Measurements from ENCODE around the gene MAGI1. TPM values are rescaled to one million over a fixed set of nuclear protein-coding genes. Genes with fewer than 3 reads are reported as not detected.

MAGI1 gene
- total and polyA plus RNA-seq, 7 experiments from 2014 or later: 0.39 TPM; not detected in 6

DNA sequence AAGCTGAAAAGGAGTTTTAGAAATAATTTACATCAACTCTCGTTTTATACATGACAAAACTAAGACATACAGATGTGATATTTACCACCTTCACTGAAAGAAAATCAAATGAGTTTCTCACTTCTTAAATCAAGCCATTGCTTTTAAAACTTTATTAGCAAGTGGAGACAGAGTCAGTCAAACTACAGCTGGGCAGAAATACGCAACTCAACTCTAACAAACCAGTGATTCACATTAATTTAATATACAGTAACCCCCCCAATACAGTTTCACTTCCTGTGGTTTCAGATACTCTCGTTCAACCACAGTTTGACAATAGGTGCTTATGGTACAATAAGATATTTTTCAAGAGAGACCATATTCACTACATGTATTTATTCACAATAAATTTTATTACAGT, 477.1 kb downstream of the MAGI1 start:
- DNase-seq: no peak
- Histone ChIP-seq H3K4me3 (ENCODE audit: low read length) (no peak overlapping the region), H3K27ac (ENCODE audit: low read depth, low read length) (no peak overlapping the region), H3K36me3 (ENCODE audit: control insufficient read depth in 2 of 3, insufficient read depth in 3 of 3, low read length in 3 of 3) (no peaks in the 10 kb centered on the region), H3K4me1 (ENCODE audit: control insufficient read depth in 2 of 2, insufficient read depth in 2 of 2, low read length in 2 of 2) (no peaks in the 10 kb centered on the region), H3K9me3 (ENCODE audit: control insufficient read depth in 2 of 3, low read length in 3 of 3) (no peaks in the 10 kb centered on the region), H3K27me3 (ENCODE audit: control insufficient read depth in 2 of 2, insufficient read depth in 2 of 2, low read length in 2 of 2) (no peaks in the 10 kb centered on the region)
- ChIA-PET CTCF (no interaction called here), POLR2A (no interaction called here)
- no peak overlapping the region for H3K4me3 Mint-ChIP-seq
- H3K27ac Mint-ChIP-seq: no peak overlapping the region
- H3K4me1 Mint-ChIP-seq: no peaks in the 10 kb centered on the region
- H3K36me3 Mint-ChIP-seq: no peaks in the 10 kb centered on the region
- H3K27me3 Mint-ChIP-seq: peaks cover 0 to 7% (median 0%) of the 10 kb centered on the region in 5 donors
- no peak for ATAC-seq
- peaks cover 0 to 6% (median 0%) of the 10 kb centered on the region in 11 donors for H3K9me3 Mint-ChIP-seq
- intact Hi-C loops (cut with micrococcal nuclease): no loop called here

DNA sequence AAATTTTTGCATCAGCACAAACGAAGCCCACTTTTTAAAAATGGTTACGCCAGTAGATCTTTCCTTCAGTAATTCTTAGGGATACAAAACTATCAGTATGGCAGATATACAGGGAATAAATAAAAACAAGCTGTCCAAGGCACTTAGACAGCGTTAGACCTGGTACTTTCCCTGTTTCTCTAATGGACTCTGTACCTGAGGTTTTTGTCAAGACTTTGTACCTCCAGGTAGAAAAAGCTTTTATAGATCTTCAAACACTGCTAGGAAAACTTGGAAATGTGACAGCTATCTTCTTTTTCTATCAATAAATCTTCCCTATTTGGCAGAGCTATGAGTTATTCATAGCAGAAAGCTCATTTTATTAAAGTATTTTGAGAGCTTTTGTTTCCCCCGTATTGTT, 477.8 kb downstream of the MAGI1 start:
- Histone ChIP-seq H3K4me3 (ENCODE audit: low read length) (no peak overlapping the region), H3K36me3 (ENCODE audit: control insufficient read depth in 2 of 3, insufficient read depth in 3 of 3, low read length in 3 of 3) (no peaks in the 10 kb centered on the region), H3K27ac (ENCODE audit: low read depth, low read length) (no peak overlapping the region), H3K4me1 (ENCODE audit: control insufficient read depth in 2 of 2, insufficient read depth in 2 of 2, low read length in 2 of 2) (no peaks in the 10 kb centered on the region), H3K27me3 (ENCODE audit: control insufficient read depth in 2 of 2, insufficient read depth in 2 of 2, low read length in 2 of 2) (no peaks in the 10 kb centered on the region), H3K9me3 (ENCODE audit: control insufficient read depth in 2 of 3, low read length in 3 of 3) (no peaks in the 10 kb centered on the region)
- CTCF ChIA-PET: no interaction called here
- H3K27ac Mint-ChIP-seq: no peak overlapping the region
- H3K36me3 Mint-ChIP-seq: no peaks in the 10 kb centered on the region
- no peaks in the 10 kb centered on the region for H3K4me1 Mint-ChIP-seq
- DNase-seq: no peak
- intact Hi-C loops (cut with micrococcal nuclease): no loop called here
- peaks cover 0 to 7% (median 0%) of the 10 kb centered on the region in 5 donors for H3K27me3 Mint-ChIP-seq
- POLR2A ChIA-PET: no interaction called here
- no peak overlapping the region for H3K4me3 Mint-ChIP-seq
- H3K9me3 Mint-ChIP-seq: peaks cover 0 to 9% (median 0%) of the 10 kb centered on the region in 11 donors
- no peak for ATAC-seq

DNA sequence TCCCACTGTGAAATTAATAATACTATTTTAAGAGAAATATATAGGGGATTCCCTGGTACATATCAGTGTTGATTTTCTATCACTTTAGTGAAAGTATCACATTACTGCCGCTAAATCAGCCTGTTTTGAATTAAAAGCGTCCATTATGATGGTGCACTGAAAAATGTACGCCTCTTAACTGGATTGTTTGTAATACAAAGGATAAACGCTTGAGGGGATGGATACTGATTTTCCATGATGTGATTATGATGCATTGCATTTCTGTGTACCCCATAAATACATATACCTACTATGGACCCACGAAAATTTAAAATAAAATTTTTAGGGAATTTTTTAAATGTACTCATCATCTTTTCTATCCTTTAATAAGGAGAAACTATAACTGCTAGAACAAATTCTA, 478.6 kb downstream of the MAGI1 start:
- H3K4me3 Mint-ChIP-seq: no peak overlapping the region
- no peaks in the 10 kb centered on the region for H3K4me1 ChIP-seq (ENCODE audit: control insufficient read depth in 2 of 2, insufficient read depth in 2 of 2, low read length in 2 of 2)
- no peak overlapping the region for H3K27ac ChIP-seq (ENCODE audit: low read depth, low read length)
- H3K36me3 Mint-ChIP-seq: no peaks in the 10 kb centered on the region
- no peak overlapping the region for H3K4me3 ChIP-seq (ENCODE audit: low read length)
- no peaks in the 10 kb centered on the region for H3K36me3 ChIP-seq (ENCODE audit: control insufficient read depth in 2 of 3, insufficient read depth in 3 of 3, low read length in 3 of 3)
- H3K9me3 Mint-ChIP-seq: peaks cover 0 to 10% (median 0%) of the 10 kb centered on the region in 11 donors
- H3K27me3 Mint-ChIP-seq: peaks cover 0 to 7% (median 0%) of the 10 kb centered on the region in 5 donors
- H3K9me3 ChIP-seq (ENCODE audit: control insufficient read depth in 2 of 3, low read length in 3 of 3): no peaks in the 10 kb centered on the region
- ChIA-PET POLR2A (no interaction called here), CTCF (no interaction called here)
- H3K4me1 Mint-ChIP-seq: no peaks in the 10 kb centered on the region
- no peak for DNase-seq
- H3K27me3 ChIP-seq (ENCODE audit: control insufficient read depth in 2 of 2, insufficient read depth in 2 of 2, low read length in 2 of 2): no peaks in the 10 kb centered on the region
- no peak overlapping the region for H3K27ac Mint-ChIP-seq
- intact Hi-C loops (cut with micrococcal nuclease): no loop called here
- ATAC-seq: no peak

DNA sequence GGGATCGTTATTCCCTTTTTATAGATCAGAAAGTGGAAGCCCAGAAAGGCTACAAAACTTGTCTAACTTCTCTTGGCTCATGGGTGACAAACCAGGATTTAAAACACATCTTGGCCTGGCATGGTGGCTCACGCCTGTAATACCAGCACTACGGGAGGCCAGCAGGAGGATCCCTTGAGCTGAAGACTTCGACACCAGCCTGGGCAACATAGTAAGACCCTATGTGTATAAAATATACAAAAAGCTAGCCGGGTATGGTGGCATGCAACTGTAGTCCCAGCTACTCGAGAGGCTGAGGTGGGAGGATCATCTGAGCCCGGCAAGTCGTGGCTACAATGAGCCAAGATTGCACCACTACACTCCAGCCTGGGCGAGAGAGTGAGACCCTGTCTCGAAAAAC, 479.1 kb downstream of the MAGI1 start:
- ATAC-seq: no peak
- no peaks in the 10 kb centered on the region for H3K4me1 Mint-ChIP-seq
- POLR2A ChIA-PET: no interaction called here

DNA sequence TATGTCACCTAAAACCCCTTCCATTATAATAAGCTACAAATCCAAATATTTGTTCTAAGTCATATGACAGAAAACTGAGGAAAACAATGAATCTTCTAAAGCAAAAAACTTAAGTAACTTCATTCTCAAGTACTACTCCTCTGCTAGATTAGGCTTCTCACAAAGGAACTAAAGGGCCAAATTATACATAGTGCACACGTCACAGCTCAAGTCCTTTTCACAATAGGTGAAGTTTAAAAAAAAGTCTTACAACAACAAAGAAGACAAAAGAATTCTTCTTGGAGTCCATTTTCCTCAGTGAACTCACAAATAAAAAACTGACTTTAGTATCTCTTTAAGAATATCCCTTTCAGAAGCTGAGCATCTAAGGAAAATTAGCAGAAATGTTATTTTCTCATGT, 479.9 kb downstream of the MAGI1 start:
- Mint-ChIP-seq H3K27me3 (peaks cover 0 to 7% (median 0%) of the 10 kb centered on the region in 5 donors), H3K27ac (no peak overlapping the region), H3K9me3 (peaks cover 0 to 10% (median 0%) of the 10 kb centered on the region in 11 donors), H3K36me3 (no peaks in the 10 kb centered on the region), H3K4me3 (no peak overlapping the region), H3K4me1 (no peaks in the 10 kb centered on the region)
- Histone ChIP-seq H3K4me1 (ENCODE audit: control insufficient read depth in 2 of 2, insufficient read depth in 2 of 2, low read length in 2 of 2) (no peaks in the 10 kb centered on the region), H3K9me3 (ENCODE audit: control insufficient read depth in 2 of 3, low read length in 3 of 3) (no peaks in the 10 kb centered on the region), H3K27me3 (ENCODE audit: control insufficient read depth in 2 of 2, insufficient read depth in 2 of 2, low read length in 2 of 2) (no peaks in the 10 kb centered on the region), H3K4me3 (ENCODE audit: low read length) (no peak overlapping the region), H3K27ac (ENCODE audit: low read depth, low read length) (no peak overlapping the region), H3K36me3 (ENCODE audit: control insufficient read depth in 2 of 3, insufficient read depth in 3 of 3, low read length in 3 of 3) (no peaks in the 10 kb centered on the region)
- intact Hi-C loops (cut with micrococcal nuclease): no loop called here
- DNase-seq (no peak), ATAC-seq (no peak)
- CTCF ChIA-PET: no interaction called here
- POLR2A ChIA-PET: no interaction called here

More for the DNA sequence above, 479.1 kb downstream of the MAGI1 start:
- no peak overlapping the region for H3K4me3 ChIP-seq (ENCODE audit: low read length)
- H3K36me3 ChIP-seq (ENCODE audit: control insufficient read depth in 2 of 3, insufficient read depth in 3 of 3, low read length in 3 of 3): no peaks in the 10 kb centered on the region
- no peak for DNase-seq
- H3K36me3 Mint-ChIP-seq: no peaks in the 10 kb centered on the region
- H3K9me3 ChIP-seq (ENCODE audit: control insufficient read depth in 2 of 3, low read length in 3 of 3): no peaks in the 10 kb centered on the region
- H3K27me3 ChIP-seq (ENCODE audit: control insufficient read depth in 2 of 2, insufficient read depth in 2 of 2, low read length in 2 of 2): no peaks in the 10 kb centered on the region
- H3K4me1 ChIP-seq (ENCODE audit: control insufficient read depth in 2 of 2, insufficient read depth in 2 of 2, low read length in 2 of 2): no peaks in the 10 kb centered on the region
- H3K9me3 Mint-ChIP-seq: peaks cover 0 to 10% (median 0%) of the 10 kb centered on the region in 11 donors
- H3K27ac ChIP-seq (ENCODE audit: low read depth, low read length): no peak overlapping the region
- intact Hi-C loops (cut with micrococcal nuclease): no loop called here
- peaks cover 0 to 7% (median 0%) of the 10 kb centered on the region in 5 donors for H3K27me3 Mint-ChIP-seq
- CTCF ChIA-PET: no interaction called here
- no peak overlapping the region for H3K27ac Mint-ChIP-seq
- no peak overlapping the region for H3K4me3 Mint-ChIP-seq

DNA sequence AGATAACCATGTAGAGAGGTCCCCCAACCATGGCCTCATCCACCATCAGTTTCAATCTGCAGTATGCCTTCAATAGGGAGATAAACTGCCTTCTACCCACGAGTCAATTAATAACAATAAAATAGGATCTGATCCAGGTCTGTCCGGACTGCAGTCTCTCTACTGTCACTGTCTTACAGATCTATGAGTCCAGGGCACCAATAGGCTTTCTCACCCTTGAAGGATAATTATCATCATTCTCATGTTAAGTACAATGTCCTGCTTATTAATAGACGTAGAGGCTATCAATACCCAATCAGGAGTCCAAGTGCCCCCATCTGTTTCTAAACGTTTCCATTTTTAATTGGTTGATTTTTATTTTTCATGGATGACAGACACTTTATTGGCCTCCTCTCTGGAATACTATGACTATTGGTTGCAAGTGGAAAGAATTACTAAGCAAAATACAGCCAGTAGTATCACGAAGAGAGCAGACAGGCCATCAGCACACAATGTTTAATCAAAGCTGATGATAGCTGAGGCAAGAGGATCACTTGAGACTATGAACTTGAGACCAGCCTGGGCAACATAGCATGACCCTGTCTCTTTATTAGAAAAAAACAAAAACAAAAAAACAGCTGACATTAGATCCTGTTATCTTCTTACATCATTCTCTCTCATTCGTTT, 480.7 kb downstream of the MAGI1 start:
- intact Hi-C loops (cut with micrococcal nuclease): no loop called here
- peaks cover 0 to 10% (median 0%) of the 10 kb centered on the region in 11 donors for H3K9me3 Mint-ChIP-seq
- ATAC-seq (no peak), DNase-seq (no peak)
- H3K4me1 ChIP-seq (ENCODE audit: control insufficient read depth in 2 of 2, insufficient read depth in 2 of 2, low read length in 2 of 2): no peaks in the 10 kb centered on the region
- no peak overlapping the region for H3K4me3 Mint-ChIP-seq
- H3K27ac Mint-ChIP-seq: no peak overlapping the region
- H3K27ac ChIP-seq (ENCODE audit: low read depth, low read length): no peak overlapping the region
- no peaks in the 10 kb centered on the region for H3K9me3 ChIP-seq (ENCODE audit: control insufficient read depth in 2 of 3, low read length in 3 of 3)
- no peaks in the 10 kb centered on the region for H3K4me1 Mint-ChIP-seq
- CTCF ChIA-PET: no interaction called here
- H3K36me3 ChIP-seq (ENCODE audit: control insufficient read depth in 2 of 3, insufficient read depth in 3 of 3, low read length in 3 of 3): no peaks in the 10 kb centered on the region
- H3K27me3 Mint-ChIP-seq: peaks cover 0 to 7% (median 0%) of the 10 kb centered on the region in 5 donors
- H3K4me3 ChIP-seq (ENCODE audit: low read length): no peak overlapping the region
- POLR2A ChIA-PET: no interaction called here
- H3K36me3 Mint-ChIP-seq: no peaks in the 10 kb centered on the region
- H3K27me3 ChIP-seq (ENCODE audit: control insufficient read depth in 2 of 2, insufficient read depth in 2 of 2, low read length in 2 of 2): no peaks in the 10 kb centered on the region

DNA sequence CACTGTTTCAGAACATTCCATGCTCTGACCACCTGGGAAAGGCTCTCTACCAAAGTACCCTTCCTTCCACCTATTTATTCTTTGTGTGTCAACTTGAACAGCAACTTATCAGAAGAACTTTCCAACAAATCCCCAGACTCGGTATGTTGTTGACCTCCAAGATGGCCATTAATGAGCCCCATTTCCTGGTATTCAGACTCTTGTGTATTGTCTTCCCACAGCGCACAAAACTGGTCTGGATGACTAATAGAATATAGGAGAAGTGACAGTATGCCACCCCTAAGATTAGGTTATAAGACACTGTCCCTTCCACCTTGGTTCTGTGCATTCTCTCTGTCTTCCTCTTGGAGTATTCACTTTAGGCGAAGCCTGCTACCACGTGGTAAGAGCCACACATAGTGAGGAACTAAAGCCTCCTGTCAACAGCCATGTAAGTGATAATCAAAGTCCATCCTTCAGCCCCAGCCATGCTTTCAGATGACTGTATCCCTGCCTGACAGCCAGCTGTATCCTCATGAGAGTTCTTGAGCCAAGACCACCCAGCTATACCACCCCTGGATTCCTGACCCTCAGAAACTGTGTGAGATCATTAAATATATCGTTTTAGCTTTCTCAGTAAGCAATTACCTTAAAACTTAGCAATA, 481.7 kb downstream of the MAGI1 start:
- Histone ChIP-seq H3K4me1 (ENCODE audit: control insufficient read depth in 2 of 2, insufficient read depth in 2 of 2, low read length in 2 of 2) (no peaks in the 10 kb centered on the region), H3K27ac (ENCODE audit: low read depth, low read length) (no peak overlapping the region), H3K9me3 (ENCODE audit: control insufficient read depth in 2 of 3, low read length in 3 of 3) (no peaks in the 10 kb centered on the region), H3K27me3 (ENCODE audit: control insufficient read depth in 2 of 2, insufficient read depth in 2 of 2, low read length in 2 of 2) (no peaks in the 10 kb centered on the region), H3K4me3 (ENCODE audit: low read length) (no peak overlapping the region), H3K36me3 (ENCODE audit: control insufficient read depth in 2 of 3, insufficient read depth in 3 of 3, low read length in 3 of 3) (no peaks in the 10 kb centered on the region)
- no peak for ATAC-seq
- Mint-ChIP-seq H3K4me1 (no peaks in the 10 kb centered on the region), H3K27me3 (peaks cover 0 to 7% (median 0%) of the 10 kb centered on the region in 5 donors), H3K4me3 (no peak overlapping the region), H3K36me3 (no peaks in the 10 kb centered on the region), H3K27ac (no peak overlapping the region), H3K9me3 (peaks cover 0 to 10% (median 0%) of the 10 kb centered on the region in 11 donors)
- intact Hi-C loops (cut with micrococcal nuclease): no loop called here
- ChIA-PET POLR2A (no interaction called here), CTCF (no interaction called here)
- DNase-seq: no peak

Data from naive thymus-derived CD4-positive, alpha-beta T cell (primary cell).